Stimulated activated CD4-positive, alpha-beta T cell treated with anti-CD3 and anti-CD28 coated beads, Interleukin-15, amount 100 ng/mL, for 48 hours (primary cell): ENCODE measurements around the gene HOXD12.

Experiments used
- DNase-seq, 2 donors: peaks; one replicate each; pipeline ENCODE4 v3.0.0-alpha.2; 2020; ENCODE audit warnings: low read depth in 2 of 2

HOXD12 gene

DNA sequence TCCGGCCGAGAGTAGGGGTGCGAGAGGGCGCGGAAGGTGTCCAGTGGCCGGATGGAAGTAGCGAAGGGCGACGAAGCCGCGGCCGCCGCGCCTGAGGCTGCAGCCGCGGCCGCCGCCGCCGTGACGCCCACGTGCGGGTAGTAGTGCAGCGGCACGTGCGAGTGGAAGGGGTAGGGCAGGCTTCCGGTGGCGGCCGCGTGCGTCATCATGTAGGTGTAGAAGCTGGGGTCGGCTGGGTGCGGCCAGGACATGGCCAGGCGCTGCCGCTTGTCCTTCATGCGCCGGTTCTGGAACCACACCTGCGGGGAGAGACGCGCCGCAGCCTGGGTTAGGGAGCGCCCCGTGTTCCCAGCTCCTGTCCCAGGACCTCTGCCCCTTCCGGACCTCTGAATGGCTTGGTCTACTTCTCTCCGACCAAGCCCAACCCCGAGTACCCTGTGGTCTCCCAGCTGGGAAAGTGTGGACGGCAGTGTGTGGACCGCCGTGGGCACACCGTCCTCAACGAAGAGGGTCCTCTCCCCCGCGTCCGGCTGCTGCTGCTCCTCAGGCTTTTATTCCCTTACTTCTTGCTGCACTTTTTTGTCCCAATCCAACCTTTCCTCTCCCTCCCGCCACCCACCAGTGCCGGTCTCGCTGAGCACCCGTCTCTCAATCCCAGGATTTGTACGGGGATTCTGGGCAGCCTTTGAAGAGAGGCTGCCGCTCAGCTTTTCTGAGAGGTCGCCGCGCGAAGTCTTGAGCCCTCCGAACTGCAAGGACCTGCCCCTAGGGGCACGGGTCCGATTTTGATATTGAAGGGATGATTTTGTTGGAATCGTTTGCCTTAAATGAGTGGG is 18.8 kb upstream of the HOXD12 start:
- DNase-seq = no peak

DNA sequence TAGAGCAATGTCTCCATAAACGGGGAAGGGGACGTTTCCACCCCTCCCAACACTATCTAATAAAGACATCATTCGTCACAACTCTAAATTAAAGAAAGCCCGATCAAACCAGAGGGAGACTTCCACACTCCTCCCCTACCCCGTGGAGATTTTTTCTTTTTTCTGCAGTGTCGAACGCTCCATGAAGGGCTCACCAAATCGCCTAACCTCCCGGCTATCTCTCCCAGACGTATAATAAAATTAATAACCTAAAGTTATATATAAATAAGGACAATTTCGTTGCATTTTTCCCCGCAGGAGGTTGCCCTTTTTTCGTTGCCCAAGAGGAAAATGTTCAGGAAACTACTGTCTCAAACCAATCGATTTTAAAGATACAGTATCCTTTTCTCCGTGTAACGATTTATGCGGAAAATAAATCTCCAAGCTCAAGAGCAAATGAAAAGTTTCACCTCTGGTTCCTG is 18.2 kb upstream of the HOXD12 start:
- no peak for DNase-seq

DNA sequence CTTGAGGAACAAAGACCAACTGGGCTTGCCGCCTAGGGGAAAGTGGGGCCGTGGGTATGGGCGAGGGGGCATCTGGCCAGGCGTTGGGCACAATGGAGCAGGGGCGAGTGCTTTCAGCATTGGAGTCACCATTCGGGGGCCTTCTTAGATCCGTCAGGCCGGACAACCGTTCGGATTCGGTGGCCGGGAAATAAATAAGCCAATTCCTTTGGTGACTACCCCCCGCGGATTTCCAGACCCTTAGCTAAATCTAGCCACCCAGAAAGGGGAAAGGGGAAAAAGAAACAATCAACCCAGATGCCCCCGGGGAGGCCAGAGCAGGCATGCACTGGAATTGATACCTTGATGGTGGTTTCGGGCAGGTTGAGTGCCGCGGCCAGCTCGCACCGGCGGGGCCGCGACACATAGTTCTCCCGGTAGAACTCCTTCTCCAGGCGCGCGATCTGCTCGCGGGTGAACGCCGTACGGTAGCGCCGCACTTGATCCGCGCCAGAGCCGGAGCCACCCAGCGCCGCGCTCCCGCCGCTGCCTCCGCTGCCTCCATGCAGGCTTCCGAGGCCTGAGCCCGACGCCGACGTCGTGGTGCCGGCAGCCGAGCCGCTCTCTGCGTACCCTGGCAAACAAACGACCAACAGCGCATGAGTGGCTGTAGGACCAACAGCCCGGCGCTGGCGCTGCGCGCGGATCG is 17.6 kb upstream of the HOXD12 start:
- DNase-seq = no peak

DNA sequence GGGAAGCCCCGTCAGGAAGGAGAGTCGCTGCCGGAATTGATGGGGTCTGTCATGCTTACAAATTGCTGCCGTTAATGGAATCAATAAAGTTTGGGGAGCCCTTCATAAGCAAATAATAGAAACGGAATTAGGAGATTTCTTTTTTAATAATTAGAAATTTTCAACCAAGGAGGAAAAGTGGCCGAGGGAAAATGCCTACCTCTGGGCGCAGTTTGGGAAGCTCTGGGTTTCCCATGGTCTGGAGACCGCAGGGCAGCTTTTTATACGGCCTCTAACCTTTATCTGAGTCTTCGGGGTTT is 17.1 kb upstream of the HOXD12 start:
- DNase-seq = no peak

DNA sequence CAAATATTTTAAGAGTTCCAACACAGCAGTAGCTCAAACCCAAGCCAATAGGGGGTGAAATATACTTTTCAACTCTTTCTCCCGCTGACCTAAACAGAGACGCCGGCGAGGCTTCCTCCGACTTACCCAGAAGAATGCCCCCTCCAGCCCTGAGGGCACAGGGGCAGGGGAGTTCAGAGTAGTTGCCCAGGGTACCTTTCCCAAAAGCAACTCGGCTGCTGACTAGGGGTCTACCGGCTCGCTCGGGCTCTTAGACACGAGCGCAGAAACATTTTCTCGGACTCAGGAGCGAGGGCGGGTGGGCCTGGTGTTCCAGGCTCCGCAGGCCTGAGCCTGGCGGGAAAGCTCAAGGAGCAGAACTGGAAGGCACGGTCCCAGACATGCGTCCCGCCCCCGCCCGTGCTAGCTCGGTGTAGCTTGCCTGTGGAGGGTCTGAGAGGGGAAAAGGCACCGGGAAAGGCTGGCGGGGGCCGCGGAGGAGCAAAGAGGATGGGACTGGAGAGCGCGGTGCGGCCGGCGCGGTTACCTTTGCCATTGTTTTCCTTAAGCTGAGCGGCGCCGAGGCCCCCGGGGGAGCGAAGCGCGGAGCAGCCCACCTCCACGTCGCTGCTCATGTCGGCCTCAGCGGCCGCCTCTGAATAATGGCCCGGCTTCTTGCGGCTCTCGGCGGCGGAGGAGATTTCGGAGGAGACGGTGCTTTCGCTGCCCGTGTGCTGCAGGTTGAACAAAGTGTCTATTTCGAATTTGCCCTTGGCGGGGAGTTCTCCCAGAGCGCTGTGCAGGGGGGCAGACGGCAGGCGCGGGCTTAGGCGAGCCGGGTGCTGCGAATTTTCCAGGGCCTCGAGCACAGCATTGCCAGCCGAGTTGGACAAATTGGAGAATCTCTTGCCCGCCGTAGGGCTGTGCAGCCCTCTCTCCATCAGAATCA is 16.5 kb upstream of the HOXD12 start:
- DNase-seq = no peak

DNA sequence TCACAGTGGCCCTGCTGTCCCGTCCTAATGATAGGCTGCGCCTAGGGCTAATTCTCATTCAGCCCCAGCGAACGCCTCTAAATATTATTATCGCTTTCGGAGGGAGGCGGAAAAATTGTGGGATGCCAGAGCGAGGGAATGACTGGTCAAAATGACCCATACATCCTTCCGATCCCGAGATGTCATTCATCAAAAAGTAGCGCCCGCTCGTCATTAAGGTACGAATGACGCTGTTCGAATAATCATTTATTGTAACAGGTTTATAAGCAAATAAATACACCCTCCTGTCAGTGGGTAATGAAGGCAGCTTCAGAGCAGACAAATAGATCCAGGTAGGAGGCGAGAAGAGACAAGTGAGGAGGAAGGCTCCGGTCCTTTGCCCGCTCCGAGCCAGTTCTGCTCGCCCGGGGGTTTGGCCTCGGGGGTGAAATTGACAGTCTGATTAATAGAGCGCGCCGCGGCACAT is 15.8 kb upstream of the HOXD12 start, which contains the start of gene EVX2:
Gene EVX2 (minus strand): TSS at position 167 of the 466 bp plus-strand sequence. CDS start 186 bp downstream, outside the sequence.
- DNase-seq = no peak

DNA sequence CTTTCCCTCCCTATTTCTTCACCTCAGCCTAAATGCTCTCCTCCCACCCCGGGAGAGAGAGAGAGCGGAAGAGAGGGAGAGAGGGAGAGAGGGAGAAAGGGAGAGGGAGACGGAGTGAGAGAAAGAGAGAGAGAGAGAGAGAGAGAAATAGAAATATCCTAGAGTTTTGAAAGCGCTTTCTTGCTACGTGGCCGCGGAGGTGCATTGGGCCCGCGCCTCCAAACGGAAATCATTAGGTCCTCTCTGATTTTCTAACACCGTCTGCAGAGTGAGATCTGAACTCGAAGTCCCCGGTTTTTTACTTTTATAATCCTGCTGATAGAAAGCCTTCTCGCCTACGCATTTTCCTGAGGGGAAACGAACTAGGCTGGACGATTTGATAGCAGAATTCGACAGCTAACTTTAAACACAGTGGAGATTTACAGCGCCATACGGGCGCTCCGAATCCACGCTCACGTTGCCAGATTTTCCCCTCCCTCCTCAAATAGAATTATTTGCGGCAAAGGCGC is 14.9 kb upstream of the HOXD12 start:
- DNase-seq = no peak

DNA sequence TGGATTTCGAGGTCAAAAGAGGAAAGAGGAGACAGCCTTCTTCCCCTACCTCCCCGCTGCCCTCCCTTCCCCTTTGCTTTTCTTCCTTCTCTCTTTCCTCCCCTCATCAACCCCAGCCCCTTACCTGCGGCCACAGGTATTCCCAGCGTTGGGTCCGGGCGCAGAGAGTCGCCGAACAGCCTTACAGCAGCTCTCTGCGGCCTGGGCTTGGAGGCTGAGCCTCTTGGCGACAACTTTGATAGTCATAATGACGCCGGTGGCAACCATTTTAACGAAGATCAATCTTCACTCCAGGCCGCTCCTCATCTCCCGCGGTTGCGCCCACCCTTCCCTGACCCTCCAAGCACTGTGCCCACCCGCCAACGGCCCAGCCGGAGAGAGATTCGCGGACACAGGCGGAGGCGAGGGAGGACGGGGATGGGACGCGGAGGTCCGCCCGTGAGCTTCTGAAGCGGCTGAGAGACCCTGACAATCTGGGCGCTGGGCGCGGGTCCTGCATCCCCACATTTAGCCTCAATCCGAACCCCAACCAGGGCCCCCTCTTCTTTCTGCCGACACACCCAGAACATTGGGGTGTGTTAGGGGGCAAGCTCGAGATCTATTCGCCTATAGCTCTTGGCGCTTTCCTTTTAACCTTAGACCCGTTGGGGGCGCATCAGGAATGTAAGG is 14.3 kb upstream of the HOXD12 start:
- DNase-seq = no peak

DNA sequence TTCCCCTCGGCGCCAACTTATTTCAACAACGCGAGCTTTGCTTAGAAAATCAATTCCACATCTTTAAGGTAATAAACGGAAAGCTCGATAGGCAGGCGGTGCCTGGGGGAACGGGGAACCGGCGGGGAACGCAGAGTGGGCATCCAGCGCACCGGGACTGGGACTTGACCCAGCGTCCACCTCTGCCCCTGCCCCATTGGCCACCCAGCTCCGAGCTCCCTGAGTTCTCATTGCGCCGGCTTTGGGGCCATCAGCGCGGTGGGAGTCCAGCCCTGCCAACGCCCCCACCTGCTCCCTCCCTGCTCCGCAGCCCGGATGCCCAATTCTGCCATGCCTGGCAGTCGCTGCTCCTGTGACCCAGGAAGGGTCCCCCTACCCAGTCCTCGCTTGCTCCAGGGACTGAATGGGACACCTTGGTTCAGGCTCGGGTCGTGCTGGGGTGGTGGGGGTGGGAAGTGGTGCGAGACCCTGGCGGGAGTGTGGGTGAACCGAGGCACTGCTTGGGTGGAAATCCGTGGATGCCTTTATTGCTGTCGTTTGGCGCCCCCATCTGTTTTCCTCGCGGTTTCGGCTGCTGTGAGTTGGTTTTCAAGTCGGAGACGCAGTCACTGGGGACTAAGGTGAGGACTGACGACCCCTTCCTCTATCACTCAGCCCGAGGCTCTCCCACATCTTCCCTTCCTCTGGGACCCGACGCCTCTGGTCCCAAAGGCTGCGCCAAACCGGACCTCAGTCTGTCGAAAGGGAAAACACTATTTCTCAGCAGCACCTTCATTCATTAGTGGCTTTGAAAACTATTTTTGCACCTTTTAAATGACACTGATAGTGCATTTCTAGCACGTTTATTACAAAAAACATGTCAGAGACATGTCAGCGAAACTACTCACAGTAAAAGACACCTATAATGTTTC is 13.5 kb upstream of the HOXD12 start:
- no peak for DNase-seq

DNA sequence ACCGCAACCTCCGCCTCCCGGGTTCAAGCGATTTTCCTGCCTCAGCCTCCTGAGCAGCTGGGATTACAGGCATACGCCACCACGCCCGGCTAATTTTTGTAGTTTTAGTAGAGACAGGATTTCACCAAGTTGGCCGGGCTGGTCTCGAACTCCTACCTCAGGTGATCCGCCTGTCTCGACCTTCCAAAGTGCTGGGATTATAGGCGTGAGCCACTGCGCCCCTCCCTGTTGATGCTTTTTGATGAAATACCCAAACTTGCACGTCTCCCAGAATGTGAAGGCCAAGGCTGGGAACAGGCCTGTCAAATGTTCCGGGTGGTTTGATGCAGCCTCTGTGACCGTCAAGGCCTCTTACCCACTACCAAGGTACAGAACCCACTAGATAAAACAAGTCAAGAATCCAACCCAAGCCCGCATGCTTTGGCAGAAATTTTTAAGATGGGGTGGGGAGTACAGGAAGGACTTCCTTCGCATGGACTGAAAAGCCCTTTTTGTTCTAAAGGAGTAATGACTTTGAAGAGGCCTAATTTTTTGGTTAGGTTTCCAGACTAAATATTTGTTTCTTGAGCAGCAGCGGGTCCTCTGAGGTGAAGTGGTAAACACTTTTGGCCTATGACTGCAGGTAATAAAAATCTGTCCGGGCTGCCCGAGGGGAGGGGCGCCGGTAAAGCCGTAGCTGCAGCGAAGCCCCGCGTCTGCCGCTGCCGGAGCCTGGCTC is 12.1 kb upstream of the HOXD12 start:
- no peak for DNase-seq

DNA sequence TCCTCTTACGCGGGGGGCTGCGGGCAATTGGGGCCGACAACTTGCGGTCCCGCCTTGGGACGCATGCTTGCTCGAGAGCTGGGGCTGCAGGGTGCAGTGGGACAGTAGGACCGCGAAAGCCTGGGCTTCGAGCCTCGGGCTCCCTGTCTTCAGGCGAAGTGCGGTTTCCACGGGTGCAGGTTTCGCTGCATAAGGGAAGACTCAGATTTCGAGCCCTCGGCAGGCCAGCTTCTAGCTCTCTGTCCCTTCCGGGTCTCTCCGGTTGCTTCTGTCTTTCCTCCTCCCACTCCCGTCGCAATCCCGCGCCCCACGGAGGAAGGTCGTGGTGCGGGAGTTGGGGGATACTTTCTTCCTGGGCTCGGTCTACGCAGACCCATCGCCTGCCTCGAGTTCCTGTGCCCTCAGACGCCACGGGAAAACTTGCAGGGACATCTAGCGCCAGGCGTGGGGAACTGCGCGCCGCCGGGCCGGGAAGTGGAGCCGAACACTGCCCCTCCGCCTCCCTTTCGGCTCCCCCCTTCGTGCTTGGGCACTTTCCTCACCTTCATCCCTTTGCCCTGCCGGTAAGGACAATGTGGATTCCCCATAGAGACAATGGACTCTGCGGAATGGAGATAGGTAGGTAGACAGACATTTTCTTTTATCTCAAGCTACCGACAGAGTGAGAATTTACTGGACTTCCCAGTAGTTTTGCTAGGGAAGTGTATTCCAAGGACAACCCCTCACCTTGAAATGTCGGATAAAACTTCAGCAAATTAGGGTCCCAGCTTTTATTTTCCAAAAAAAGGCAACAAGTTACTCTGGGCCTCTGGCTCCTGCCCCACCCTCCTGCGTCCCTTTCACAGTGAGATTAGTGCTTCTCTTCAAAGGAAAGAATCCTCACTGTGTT is 11.3 kb upstream of the HOXD12 start:
- no peak for DNase-seq

DNA sequence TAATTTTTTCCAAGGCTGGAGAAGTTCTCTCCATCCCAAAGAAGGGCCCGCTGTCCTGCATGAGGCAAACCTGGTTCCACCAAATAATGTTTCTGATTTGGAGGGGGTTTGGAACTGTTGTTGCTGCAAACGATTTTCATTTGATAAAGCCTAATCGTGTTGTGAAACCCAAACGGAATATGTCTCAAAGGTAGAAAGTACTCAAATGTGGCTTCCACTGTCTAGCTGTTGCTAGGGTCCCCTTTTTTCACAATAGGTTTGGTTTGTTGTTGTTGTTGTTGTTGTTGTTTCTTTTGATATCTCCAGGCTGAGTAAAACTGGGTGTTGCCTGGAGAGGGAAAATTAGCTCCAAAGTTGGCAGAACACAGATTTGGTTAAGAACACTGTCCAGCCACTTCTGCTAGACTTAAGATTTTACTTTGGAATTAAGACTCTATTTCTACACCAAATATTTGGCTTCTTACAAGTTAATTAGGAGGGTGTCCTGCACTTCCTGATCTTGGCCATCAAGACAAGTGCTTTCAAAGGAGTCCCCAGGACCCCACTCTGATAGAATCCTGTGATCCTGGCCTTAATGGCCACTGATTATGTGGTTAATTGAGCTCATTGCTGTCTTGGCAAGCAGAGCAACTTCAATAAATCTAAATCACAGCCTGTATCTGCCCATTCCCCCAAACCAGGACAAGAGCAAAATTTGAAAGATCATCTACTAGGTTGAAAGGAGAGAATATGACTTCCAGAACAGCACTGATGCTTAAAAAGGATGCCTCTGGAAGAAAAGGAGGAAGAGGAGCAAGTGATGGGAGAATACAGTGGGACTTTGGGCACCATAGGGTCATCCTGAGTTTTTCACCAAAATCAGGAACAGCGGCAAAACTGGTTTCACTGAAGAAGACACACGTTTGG is 10.4 kb upstream of the HOXD12 start:
- no peak for DNase-seq

DNA sequence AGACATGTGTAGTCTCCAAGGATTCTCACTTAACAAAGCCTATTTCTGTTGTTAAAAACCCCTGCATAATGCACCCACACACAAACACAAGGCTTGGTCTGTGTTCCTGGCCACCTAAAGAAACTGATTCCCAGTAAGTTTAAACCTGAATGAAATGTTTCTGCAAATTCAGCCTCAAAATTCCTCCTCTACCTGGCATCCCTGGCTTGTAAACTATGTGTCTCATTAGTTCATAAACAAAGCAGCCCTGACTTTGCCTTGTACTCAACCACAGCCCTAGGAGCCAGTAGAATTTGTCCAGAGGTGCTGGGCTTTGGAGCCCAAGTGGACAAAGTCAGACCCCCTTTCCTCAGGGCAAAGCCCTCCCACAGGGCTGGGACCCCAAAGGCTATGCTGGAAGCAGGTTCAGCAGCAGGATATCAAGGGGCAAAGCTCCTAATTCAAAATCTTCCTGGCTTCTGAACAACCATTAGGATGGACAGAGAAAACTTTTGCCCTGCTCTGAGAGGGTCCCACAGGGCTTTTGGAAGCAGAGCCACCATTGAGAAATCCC is 9.7 kb upstream of the HOXD12 start:
- no peak for DNase-seq

DNA sequence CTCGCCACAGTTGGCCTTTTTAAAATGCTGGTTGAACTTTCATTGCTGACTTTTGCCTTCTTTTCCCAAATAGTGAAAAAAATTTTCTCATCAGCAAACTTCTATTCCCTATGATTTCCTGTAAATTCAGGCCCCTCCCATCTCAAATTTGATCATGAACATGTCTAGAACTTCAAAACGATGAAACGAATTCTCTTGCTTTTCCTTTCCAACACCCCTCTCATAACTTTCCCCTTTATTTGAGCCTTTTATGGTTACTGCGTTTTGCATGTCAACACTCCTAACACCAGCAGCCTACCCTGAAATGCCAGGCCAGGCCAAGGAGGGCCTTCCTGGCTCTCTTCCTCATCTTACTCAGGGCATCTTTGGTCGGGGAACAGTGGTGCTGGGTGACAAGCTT is 8.7 kb upstream of the HOXD12 start:
- DNase-seq = no peak

DNA sequence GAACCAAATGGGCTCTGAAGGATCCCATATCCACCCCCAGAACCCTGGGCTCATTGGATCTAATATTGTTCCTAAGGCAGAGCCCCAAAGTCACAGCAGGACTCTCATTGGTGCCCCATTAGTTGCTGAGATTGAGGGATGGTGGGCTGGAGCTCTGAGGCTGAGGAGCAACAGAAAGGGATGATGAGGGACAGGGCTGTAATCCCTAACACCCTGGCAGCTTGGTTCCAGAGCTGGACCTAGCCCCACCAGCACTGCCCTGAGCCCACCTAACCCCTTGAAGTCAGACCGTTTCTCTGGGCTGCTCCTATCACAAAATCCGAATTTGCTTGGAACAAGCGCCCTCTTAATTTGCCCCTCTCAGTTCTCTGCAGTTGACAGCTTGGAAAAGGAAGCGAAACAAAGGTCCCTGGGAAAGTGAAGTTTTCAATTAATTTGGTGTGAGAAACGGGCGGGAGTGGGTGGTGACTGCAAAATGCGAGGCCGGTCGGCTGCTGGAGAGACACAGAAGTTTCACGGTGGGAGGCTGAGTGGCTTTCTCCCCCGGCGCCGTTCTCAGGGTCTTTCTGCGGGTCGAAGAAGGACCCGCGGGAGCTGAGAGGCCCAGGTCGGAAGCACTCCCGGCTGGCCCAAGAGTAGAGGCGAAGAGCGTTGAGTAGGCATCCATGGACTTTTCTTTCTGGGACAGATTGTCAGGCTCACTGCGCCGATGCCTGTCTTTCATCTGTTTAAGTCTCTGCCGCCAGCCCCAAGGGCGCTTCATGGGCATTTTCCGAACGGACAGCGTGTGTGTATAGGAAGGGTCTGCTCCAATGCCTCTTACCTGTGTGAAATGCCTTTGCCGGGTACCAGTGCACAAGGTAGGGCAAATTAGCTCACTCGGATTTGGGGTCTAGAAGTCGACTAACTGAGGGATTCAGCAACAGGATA is 8.0 kb upstream of the HOXD12 start:
- no peak for DNase-seq
